Ovary (tissue), 3 donors: ENCODE data around the gene TCTA.

Experiments
- EP300 ChIP-seq: sonication (generic); formaldehyde crosslinking; IDR thresholded peaks from one replicate; pipeline ENCODE4 v1.6.1; 2017; ENCODE audit warnings: antibody characterized with exemption
- POLR2A ChIP-seq: fragments of 450-650 bp; IDR thresholded peaks from one replicate; pipeline ENCODE4 v1.6.1; 2017; ENCODE audit warnings: antibody characterized with exemption, mild to moderate bottlenecking, moderate library complexity
- TF ChIP-seq, protein P1 (sequence below), 3 donors: fragments of 450-650 bp in 2 of 3; fragments of 200-600 bp in 1 of 3; IDR thresholded peaks; one replicate each; pipeline versions ENCODE4 v1.5.1 to v1.8.0; 2016 to 2022; ENCODE audit warnings: antibody characterized with exemption in 3 of 3, mild to moderate bottlenecking in 1 of 3
- donor health status: DM: no; HTN: no; CAD: no.

DNA sequence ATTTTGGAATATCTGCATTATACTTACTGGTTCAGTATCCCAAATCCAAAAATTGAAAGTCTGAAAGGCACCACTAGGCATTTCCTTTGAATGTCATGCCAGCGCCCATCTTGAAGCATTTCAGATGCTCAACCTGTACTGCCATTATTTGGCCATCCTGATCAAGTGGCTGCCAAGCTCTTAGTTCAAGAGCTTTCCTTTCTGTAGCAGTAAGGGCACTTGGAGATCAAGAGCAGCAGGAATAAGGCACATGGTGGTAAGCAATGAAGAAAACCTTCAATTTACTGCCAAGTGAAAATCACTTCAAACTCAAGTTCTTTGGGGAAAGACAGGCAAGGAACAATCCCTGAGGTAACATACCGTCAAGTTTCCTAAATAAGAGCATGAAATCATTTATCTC lies 10.5 kb upstream of the TCTA start:
- TF ChIP-seq, protein P1, sequence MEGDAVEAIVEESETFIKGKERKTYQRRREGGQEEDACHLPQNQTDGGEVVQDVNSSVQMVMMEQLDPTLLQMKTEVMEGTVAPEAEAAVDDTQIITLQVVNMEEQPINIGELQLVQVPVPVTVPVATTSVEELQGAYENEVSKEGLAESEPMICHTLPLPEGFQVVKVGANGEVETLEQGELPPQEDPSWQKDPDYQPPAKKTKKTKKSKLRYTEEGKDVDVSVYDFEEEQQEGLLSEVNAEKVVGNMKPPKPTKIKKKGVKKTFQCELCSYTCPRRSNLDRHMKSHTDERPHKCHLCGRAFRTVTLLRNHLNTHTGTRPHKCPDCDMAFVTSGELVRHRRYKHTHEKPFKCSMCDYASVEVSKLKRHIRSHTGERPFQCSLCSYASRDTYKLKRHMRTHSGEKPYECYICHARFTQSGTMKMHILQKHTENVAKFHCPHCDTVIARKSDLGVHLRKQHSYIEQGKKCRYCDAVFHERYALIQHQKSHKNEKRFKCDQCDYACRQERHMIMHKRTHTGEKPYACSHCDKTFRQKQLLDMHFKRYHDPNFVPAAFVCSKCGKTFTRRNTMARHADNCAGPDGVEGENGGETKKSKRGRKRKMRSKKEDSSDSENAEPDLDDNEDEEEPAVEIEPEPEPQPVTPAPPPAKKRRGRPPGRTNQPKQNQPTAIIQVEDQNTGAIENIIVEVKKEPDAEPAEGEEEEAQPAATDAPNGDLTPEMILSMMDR (IDR thresholded peaks at IDR 0.05), result no peak
- TF ChIP-seq POLR2A, result no peak
- no peak for TF ChIP-seq EP300
